ENCODE results near the gene AKAP9.

AKAP9 gene

GRCh38 chr7:92131764-92132330 is 191.2 kb downstream of the AKAP9 start:
- peak overlapping the region; percentile 46 for H3K4me2 ChIP-seq

GRCh38 chr7:92133133-92133736 is 192.6 kb downstream of the AKAP9 start:
- Histone ChIP-seq H2AFZ (ENCODE audit: low read depth) (peak overlapping the region; percentile 77), H3K27me3 (ENCODE audit: insufficient read depth, low read depth) (no peaks in the 10 kb centered on the region), H3K36me3 (ENCODE audit: insufficient read depth) (peaks cover 9% of the 10 kb centered on the region; the same call in 1 of the 2 replicates), H3K79me2 (ENCODE audit: insufficient read depth, low read depth) (peaks cover 36% of the 10 kb centered on the region), H3K4me1 (ENCODE audit: low read depth, poor library complexity, severe bottlenecking) (peaks cover 24% of the 10 kb centered on the region), H3K4me2 (peak overlapping the region; percentile 46), H4K20me1 (ENCODE audit: insufficient read depth) (peaks cover 5% of the 10 kb centered on the region; the same call in 1 of the 2 replicates), H3K4me3 (IDR thresholded peaks at IDR 0.05; ENCODE audit: insufficient read depth, low read depth, low read length) (no peak overlapping the region), H3K9ac (peak overlapping the region; percentile 93; the same call in 1 of the 2 replicates), H3K27ac (peak overlapping the region; percentile 87; the same call in 1 of the 2 replicates)
- no peak for TF ChIP-seq CTCF (conservative IDR thresholded peaks at IDR 0.05; ENCODE audit: low read depth, low read length)

More at GRCh38 chr7:92131764-92132330, 191.2 kb downstream of the AKAP9 start:
- Histone ChIP-seq H3K36me3 (ENCODE audit: insufficient read depth) (peaks cover 9% of the 10 kb centered on the region; the same call in 1 of the 2 replicates), H2AFZ (ENCODE audit: low read depth) (no peak overlapping the region), H3K27ac (no peak overlapping the region), H3K27me3 (ENCODE audit: insufficient read depth, low read depth) (no peaks in the 10 kb centered on the region), H3K4me3 (IDR thresholded peaks at IDR 0.05; ENCODE audit: insufficient read depth, low read depth, low read length) (no peak overlapping the region), H4K20me1 (ENCODE audit: insufficient read depth) (peaks cover 5% of the 10 kb centered on the region; the same call in 1 of the 2 replicates), H3K9ac (no peak overlapping the region), H3K79me2 (ENCODE audit: insufficient read depth, low read depth) (peaks cover 36% of the 10 kb centered on the region), H3K4me1 (ENCODE audit: low read depth, poor library complexity, severe bottlenecking) (peaks cover 24% of the 10 kb centered on the region)
- TF ChIP-seq CTCF (conservative IDR thresholded peaks at IDR 0.05; ENCODE audit: low read depth, low read length) = no peak

GRCh38 chr7:92133737-92134270 is 193.1 kb downstream of the AKAP9 start:
- H3K36me3 ChIP-seq (ENCODE audit: insufficient read depth) = peaks cover 5% of the 10 kb centered on the region; the same call in 1 of the 2 replicates

More at GRCh38 chr7:92133737-92134270, 193.1 kb downstream of the AKAP9 start:
- Histone ChIP-seq H3K4me3 (IDR thresholded peaks at IDR 0.05; ENCODE audit: insufficient read depth, low read depth, low read length) (no peak overlapping the region), H4K20me1 (ENCODE audit: insufficient read depth) (peaks cover 5% of the 10 kb centered on the region; the same call in 1 of the 2 replicates), H3K4me2 (peak overlapping the region; percentile 46), H3K27me3 (ENCODE audit: insufficient read depth, low read depth) (no peaks in the 10 kb centered on the region), H3K4me1 (ENCODE audit: low read depth, poor library complexity, severe bottlenecking) (peaks cover 24% of the 10 kb centered on the region), H2AFZ (ENCODE audit: low read depth) (peak overlapping the region; percentile 77), H3K9ac (peak overlapping the region; percentile 93), H3K79me2 (ENCODE audit: insufficient read depth, low read depth) (peaks cover 36% of the 10 kb centered on the region), H3K27ac (peak overlapping the region; percentile 87)
- TF ChIP-seq CTCF (conservative IDR thresholded peaks at IDR 0.05; ENCODE audit: low read depth, low read length) = peak; percentile 92
